ENCODE results near the gene CNOT10. TPM values are rescaled to one million over a fixed set of nuclear protein-coding genes. Genes with fewer than 3 reads are reported as not detected.
A peak's percentile ranks its signal among the peaks of the same experiment; 100 is the strongest.

Gene CNOT10
- 10 to 100 TPM; 27.8 to 34.9 (median 28.3) TPM for total RNA-seq
- long read RNA-seq, donor 1, transcript CNOT10-201 (19 exons, 2,815 nt) = major isoform, 13 of 19 reads
- long read RNA-seq, donor 1, partial matches to known transcripts = 2 of 19 reads
- long read RNA-seq, donor 1, other reads (novel, unspliced or antisense) = 4 of 19 reads
- long read RNA-seq, donor 2, transcript CNOT10-201 (19 exons, 2,815 nt) = major isoform, 11 of 18 reads
- long read RNA-seq, donor 2, partial matches to known transcripts = 3 of 18 reads
- long read RNA-seq, donor 2, other reads (novel, unspliced or antisense) = 4 of 18 reads

GRCh38 chr3:32684800-32685542, at the start of gene CNOT10:
Gene CNOT10 (plus strand): TSS chr3:32685188. CDS start chr3:32685461, 273 bp downstream.
- Histone ChIP-seq H3K36me3 (ENCODE audit: low read depth) (no peaks in the 10 kb centered on the region), H3K4me1 (ENCODE audit: low read depth) (peaks cover 21% of the 10 kb centered on the region), H3K4me3 (peak within 1 kb of the TSS; percentile 76), H3K9me3 (no peaks in the 10 kb centered on the region)
- intact Hi-C loops (cut with DNase I, micrococcal nuclease) = no loop called here
- DNase-seq (peak; percentile 96 to 98 (median 97)), ATAC-seq (peak; percentile 100)
- peak; percentile 26 for TF ChIP-seq CTCF (IDR thresholded peaks at IDR 0.05)

DNA sequence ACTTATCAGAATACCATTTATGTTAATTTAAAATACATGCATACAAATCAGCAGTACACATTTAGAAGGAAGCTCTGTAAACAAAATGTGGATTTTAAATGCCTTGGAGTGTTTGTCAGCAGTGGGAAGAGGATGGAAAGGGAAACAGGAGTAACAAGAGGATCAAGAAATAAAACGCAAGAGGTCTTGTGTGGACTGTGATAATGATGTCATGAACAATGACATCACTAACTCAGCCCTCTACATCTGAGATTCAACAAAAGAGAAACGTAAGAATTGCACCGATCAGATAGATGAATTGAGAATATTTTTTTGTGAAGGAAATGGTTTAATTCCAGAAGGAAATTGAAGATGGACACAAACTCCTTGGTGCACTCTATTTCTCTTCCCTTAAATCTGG, 44.0 kb upstream of the CNOT10 start:
- no peak for ATAC-seq
- Histone ChIP-seq H3K4me1 (ENCODE audit: low read depth) (no peaks in the 10 kb centered on the region), H3K36me3 (ENCODE audit: low read depth) (no peaks in the 10 kb centered on the region), H3K4me3 (no peak overlapping the region), H3K9me3 (no peaks in the 10 kb centered on the region)
- no peak for TF ChIP-seq CTCF (IDR thresholded peaks at IDR 0.05)
- no peak for DNase-seq
- intact Hi-C loops (cut with DNase I, micrococcal nuclease) = no loop called here

DNA sequence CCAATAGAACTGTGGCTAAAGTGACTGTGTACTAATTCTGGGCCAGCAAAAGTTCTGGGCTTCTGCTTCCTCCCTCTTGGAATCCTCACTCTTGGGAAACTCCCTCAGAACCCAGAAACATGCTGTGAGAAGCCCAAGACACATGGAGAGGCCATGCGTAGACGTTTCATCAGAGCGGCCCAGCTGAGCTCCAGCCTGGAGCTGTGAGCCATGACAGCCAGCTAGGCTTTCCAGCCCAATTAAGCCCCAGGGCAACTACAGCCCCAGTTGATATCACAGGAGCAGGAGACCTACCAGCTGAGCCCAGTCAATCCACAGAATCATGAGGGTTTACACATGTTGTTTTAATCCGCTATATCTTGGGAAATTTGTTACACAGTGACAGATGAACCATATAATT, 43.6 kb upstream of the CNOT10 start:
- H3K9me3 ChIP-seq = no peaks in the 10 kb centered on the region
- H3K4me3 ChIP-seq = no peak overlapping the region
- ATAC-seq (peak; percentile 27), DNase-seq (peak in 1 of 3 donors; percentile 4)
- no peaks in the 10 kb centered on the region for H3K36me3 ChIP-seq (ENCODE audit: low read depth)
- no peaks in the 10 kb centered on the region for H3K4me1 ChIP-seq (ENCODE audit: low read depth)
- intact Hi-C loops (cut with DNase I, micrococcal nuclease) = no loop called here
- TF ChIP-seq CTCF (IDR thresholded peaks at IDR 0.05) = no peak

DNA sequence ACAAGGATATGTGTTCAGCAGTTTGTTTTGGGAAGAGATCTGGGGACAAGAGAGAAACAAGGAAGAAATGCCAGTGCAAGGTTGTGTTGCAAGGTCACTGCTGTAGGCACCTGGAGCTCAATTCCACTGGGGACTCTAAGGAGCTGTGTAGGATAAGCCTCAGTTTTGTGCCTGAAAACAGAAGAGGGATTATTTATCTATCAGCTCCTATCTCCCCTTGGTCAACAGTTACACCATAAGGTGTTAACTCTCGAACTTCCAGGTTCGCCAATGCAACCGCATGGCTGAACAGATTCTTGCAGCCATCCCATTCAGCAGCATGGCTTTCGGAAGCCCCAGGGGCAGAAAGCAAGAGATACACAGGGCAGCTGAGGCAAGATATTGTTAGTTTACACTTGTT, 41.6 kb upstream of the CNOT10 start:
- no peak for ATAC-seq
- intact Hi-C loops (cut with DNase I, micrococcal nuclease) = no loop called here
- no peak for TF ChIP-seq CTCF (IDR thresholded peaks at IDR 0.05)

DNA sequence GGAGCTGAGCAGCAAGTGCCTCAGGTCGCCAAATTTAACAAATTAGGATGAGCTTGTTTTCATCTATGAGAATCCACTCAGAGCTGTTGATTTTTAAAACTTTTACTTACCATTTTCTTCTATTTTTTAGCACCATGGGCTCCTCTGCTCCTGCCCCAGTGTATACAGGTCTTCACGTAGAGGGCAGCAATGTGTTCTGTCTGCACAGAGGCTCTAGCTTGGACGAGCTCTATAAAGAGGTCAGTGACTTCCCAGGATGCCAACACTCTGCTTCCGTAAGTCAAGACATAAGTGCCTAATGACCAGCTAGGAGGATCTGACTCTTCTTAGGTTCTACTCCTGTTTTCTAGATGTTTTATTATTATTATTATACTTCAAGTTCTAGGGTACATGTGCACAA, 41.2 kb upstream of the CNOT10 start:
- no peaks in the 10 kb centered on the region for H3K9me3 ChIP-seq

More for the DNA sequence above, 41.6 kb upstream of the CNOT10 start:
- Histone ChIP-seq H3K9me3 (no peaks in the 10 kb centered on the region), H3K36me3 (ENCODE audit: low read depth) (no peaks in the 10 kb centered on the region), H3K4me3 (no peak overlapping the region), H3K4me1 (ENCODE audit: low read depth) (no peaks in the 10 kb centered on the region)
- no peak for DNase-seq

More for the DNA sequence above, 41.2 kb upstream of the CNOT10 start:
- TF ChIP-seq CTCF (IDR thresholded peaks at IDR 0.05) = no peak
- Histone ChIP-seq H3K4me3 (no peak overlapping the region), H3K36me3 (ENCODE audit: low read depth) (no peaks in the 10 kb centered on the region), H3K4me1 (ENCODE audit: low read depth) (no peaks in the 10 kb centered on the region)
- no peak for DNase-seq
- intact Hi-C loops (cut with DNase I, micrococcal nuclease) = no loop called here
- ATAC-seq = no peak

All from mucosa of descending colon (tissue), 3 donors.